ENCODE data around the gene PGM5. TPM values are rescaled to one million over a fixed set of nuclear protein-coding genes. Genes with fewer than 3 reads are reported as not detected.
"Not testable (repeated sequence)": the region's sequence is repeated elsewhere in the genome, so short reads cannot be mapped to it uniquely, and the experiment has no call there.

PGM5 gene
- total RNA-seq, 3 donors from 2014 or later = 11.2 to 535 (median 22.6) TPM

DNA sequence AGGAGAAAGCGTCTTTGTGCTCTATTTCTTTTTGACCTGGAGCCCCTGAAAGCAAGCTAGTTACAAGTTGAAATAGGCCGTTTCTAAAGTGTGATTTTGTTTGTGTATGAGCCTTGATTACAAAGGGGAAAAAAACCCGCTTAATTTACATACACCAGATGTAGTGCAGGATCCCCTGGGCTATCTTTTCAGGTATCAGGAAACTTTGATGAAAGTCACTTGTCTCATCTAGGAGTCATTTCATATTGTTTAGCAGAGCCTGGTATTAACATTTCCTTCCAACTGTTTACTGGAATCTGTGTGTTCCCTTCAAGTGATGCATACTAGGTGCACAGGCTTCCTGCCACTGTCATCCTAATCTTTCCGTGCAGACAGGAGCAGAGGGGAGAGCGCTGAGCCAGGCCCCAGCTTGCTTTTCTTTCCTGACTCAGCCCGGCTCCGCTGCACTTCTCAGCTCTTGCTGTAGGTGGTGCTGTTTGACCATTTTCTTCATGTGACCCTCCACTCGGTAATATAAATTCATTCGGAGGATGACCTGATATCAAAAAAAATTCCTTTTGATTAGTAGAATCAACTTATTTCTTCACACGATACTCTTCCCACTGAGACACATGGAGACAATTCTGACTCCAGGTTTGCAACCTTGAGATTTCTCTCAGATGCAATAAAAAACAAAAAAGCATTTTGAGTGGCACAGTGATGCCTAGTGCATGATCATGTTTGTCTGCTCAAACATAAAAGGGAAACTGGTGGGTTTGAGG, 14.0 kb upstream of the PGM5 start:
- H3K4me1 ChIP-seq (ENCODE audit: low read depth); H3K36me3 ChIP-seq (ENCODE audit: low read depth); H3K9me3 ChIP-seq; DNase-seq; H3K4me3 ChIP-seq; intact Hi-C loops (cut with DNase I, micrococcal nuclease): not testable (repeated sequence)
- TF ChIP-seq, protein P1, sequence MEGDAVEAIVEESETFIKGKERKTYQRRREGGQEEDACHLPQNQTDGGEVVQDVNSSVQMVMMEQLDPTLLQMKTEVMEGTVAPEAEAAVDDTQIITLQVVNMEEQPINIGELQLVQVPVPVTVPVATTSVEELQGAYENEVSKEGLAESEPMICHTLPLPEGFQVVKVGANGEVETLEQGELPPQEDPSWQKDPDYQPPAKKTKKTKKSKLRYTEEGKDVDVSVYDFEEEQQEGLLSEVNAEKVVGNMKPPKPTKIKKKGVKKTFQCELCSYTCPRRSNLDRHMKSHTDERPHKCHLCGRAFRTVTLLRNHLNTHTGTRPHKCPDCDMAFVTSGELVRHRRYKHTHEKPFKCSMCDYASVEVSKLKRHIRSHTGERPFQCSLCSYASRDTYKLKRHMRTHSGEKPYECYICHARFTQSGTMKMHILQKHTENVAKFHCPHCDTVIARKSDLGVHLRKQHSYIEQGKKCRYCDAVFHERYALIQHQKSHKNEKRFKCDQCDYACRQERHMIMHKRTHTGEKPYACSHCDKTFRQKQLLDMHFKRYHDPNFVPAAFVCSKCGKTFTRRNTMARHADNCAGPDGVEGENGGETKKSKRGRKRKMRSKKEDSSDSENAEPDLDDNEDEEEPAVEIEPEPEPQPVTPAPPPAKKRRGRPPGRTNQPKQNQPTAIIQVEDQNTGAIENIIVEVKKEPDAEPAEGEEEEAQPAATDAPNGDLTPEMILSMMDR (IDR thresholded peaks at IDR 0.05) = peak; percentile 12
- ATAC-seq = peak; percentile 94

DNA sequence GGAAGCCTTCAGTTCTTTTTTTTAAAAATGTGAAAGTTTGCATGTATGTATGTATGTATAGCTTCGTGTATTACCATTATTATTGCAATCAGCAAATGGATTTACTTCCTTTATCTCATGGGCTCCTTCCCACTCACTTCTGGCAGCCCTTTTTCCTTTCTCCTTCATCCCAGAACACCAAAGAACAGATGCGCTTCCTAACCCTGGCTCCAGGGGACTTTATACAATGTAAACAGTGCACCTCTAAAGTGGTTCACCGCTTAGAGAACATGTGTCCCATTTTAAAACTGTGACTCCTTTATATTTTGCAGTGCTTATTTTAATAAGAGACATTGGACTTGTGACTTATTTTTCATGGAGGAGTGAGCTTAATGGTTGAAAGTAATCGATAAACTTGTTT, 13.2 kb upstream of the PGM5 start:
- ATAC-seq; H3K36me3 ChIP-seq (ENCODE audit: low read depth); DNase-seq; H3K4me1 ChIP-seq (ENCODE audit: low read depth); H3K9me3 ChIP-seq; intact Hi-C loops (cut with DNase I, micrococcal nuclease); H3K4me3 ChIP-seq: not testable (repeated sequence)

DNA sequence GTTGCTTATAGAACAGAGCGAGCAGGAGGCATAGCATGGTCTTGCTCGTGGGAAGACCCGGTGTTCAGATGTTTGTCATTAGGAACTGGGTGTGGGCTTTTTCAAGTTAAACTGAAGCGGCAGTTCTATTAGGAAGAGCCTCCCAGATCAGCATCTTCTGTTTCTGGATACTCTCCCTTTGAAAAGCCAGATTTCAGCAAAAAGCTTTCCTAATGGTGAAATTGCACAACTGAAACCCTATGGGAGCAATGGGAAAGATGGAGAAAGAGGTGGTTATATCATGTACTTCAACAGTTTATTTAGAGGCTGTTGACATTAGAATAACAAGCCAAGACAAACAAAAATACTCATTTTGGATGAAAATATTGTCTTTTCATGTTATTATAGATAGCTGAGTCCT, 12.4 kb upstream of the PGM5 start:
- H3K9me3 ChIP-seq; H3K4me3 ChIP-seq; ATAC-seq; DNase-seq; H3K36me3 ChIP-seq (ENCODE audit: low read depth); intact Hi-C loops (cut with DNase I, micrococcal nuclease); H3K4me1 ChIP-seq (ENCODE audit: low read depth): not testable (repeated sequence)

DNA sequence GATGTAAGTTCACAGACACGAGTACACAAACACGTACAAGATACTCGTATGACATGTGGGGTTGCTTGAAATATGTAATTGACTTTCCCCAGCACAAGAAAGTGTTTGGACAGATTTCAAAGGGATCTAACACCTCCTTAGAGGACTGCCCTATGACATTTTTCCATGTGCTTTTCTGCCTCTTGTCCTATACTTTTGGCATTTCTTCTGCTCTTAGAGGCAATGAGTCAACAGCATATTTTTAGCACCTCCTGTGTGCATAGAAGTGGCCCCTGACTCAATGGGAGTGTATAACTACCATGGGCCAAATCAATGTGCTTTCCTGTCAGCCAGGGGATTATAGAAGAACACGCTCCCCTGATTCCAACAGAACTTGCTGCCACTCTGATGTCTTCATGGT, 4.7 kb upstream of the PGM5 start:
- H3K4me3 ChIP-seq; ATAC-seq; DNase-seq; H3K36me3 ChIP-seq (ENCODE audit: low read depth); H3K4me1 ChIP-seq (ENCODE audit: low read depth); H3K9me3 ChIP-seq; intact Hi-C loops (cut with DNase I, micrococcal nuclease): not testable (repeated sequence)

DNA sequence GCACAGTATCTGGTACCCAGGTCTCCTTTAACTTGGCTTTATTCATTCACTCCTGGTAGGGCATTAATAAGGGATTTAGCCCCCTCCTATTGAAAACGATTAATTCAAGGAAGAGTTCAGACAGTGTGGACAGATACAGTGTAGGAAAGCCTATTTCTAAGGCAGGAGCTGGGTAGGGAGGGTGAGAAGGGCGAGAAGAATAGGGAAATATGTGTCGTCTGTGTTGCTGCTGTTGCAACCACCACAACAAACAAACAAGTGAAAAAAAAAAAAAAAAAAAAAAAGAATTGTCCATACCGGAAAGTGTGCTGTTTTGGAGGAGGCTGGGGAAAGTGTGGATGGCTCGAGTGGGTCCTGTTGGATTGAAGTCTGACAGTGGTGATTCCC, 425 bp upstream of the PGM5 start:
- DNase-seq; H3K4me3 ChIP-seq; intact Hi-C loops (cut with DNase I, micrococcal nuclease); H3K4me1 ChIP-seq (ENCODE audit: low read depth); H3K36me3 ChIP-seq (ENCODE audit: low read depth); H3K9me3 ChIP-seq: not testable (repeated sequence)
- ATAC-seq = peak; percentile 27

DNA sequence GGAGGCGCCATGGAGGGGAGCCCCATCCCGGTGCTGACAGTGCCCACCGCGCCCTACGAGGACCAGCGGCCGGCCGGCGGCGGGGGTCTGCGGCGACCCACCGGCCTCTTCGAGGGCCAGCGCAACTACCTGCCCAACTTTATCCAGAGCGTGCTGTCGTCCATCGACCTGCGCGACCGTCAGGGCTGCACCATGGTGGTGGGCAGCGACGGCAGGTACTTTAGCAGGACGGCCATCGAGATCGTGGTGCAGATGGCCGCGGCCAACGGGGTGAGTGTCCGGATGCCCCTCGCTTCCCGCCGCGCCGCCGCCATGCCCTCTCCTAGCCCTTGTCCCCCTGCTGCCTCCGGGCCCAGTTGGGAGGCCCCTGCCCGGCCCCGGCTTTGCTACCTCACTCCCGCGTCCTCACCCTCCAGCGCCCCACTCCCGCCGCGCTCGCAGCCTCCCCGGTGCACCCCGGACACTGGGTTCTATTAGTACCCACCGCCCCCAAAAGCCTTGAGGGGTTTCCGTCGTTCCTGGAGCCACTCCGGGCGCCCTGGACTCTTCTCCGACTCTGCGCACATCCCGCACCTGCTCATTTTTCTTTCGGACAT, 806 bp downstream of the PGM5 start:
- ATAC-seq = peak; percentile 31
- H3K4me1 ChIP-seq (ENCODE audit: low read depth) = not testable (repeated sequence)

DNA sequence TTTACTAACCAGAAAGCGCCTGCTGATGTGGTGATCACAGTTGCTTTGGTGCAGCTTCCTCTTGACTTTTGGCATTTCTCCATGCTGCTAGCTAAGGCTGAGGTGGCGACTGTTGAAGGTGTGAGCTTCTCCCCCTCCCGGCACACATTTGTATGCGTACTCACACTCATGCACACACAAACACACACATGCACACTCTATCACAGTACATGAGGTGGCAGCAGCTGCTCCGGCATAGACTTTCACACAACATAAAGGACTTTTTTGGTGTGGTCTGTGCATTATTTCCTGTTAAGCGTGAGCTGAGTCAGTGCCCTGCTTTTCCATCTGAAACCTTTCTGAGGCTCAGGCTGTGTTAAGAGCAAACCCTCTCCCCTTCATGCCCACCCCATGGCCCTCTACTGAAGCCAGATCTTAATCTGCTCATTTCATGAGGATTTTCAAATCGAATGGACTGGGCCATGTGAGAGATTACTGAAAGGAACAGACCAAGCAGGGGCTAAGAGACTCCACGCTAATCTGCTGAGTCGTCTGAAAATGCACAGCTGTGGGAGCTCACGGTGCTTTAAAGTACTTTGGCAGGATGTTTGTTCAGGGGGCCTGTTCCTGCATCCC, 10.6 kb downstream of the PGM5 start:
- DNase-seq; H3K4me1 ChIP-seq (ENCODE audit: low read depth); H3K36me3 ChIP-seq (ENCODE audit: low read depth); intact Hi-C loops (cut with DNase I, micrococcal nuclease); H3K4me3 ChIP-seq; H3K9me3 ChIP-seq: not testable (repeated sequence)
- peak; percentile 62 for ATAC-seq

More for the DNA sequence above, 806 bp downstream of the PGM5 start:
- H3K4me3 ChIP-seq; H3K36me3 ChIP-seq (ENCODE audit: low read depth); intact Hi-C loops (cut with DNase I, micrococcal nuclease); H3K9me3 ChIP-seq: not testable (repeated sequence)
- DNase-seq = peak in 1 of 3 donors; percentile 26

DNA sequence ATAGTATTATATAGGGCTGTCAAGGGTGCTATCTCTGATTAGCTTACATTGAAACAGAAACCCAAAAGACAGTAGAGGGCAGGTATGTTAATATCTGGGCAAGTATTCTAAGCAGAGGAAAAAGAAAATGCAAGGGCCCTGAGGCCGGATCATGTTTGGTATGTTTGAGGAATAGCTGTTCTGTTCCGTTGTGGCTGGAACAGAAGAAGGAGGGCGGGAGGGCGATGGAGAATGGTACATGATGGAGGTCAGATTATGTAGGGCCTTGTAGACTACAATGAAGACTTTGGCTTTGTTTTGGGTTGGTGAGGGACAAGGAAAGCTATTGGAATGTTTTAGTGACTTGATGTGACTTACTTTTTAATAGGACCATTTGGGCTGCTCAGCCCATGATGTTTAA, 19.4 kb downstream of the PGM5 start:
- H3K4me3 ChIP-seq; DNase-seq; H3K9me3 ChIP-seq; ATAC-seq; H3K36me3 ChIP-seq (ENCODE audit: low read depth); H3K4me1 ChIP-seq (ENCODE audit: low read depth); intact Hi-C loops (cut with DNase I, micrococcal nuclease): not testable (repeated sequence)

DNA sequence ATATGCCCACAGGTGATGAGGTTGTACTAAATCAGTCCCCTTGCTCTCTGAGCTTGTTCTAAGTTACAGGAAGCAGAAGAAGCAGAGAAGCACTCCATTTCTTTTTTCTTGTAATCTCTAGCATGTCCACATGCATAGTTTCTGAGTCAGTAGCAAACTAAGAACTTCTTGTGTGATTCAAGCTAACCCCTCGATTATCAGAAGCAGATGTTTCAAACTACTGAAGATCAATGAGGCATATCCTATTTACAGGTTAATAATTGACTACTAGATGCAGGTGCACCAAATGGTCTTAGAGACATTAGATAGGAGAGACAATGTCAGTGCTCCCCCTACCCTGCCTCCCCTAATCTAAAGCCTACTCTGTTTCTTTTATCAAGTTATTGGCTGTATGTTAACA, 21.3 kb downstream of the PGM5 start:
- intact Hi-C loops (cut with DNase I, micrococcal nuclease); H3K9me3 ChIP-seq; ATAC-seq: not testable (repeated sequence)

DNA sequence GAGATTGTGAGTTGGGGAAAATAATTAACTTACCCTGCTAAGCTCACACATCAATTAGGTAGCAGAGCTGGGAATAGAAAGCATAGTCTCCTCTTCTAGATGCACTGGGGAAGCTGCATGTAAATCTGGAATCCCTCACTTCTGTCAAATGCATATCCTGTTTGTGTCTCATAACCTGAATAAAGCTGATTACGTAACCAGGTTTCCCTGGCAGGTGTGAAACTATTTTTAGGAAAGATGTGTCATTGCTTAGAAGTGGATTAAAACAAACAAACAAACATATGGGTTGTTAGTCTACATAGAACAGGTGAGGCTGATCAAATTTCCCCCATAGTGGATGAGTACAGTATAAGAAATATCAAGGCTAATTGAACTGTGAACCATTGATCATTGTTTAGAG, 27.5 kb downstream of the PGM5 start:
- DNase-seq; intact Hi-C loops (cut with DNase I, micrococcal nuclease); ATAC-seq: not testable (repeated sequence)

More for the DNA sequence above, 21.3 kb downstream of the PGM5 start:
- not testable (repeated sequence) for H3K4me1 ChIP-seq (ENCODE audit: low read depth); H3K36me3 ChIP-seq (ENCODE audit: low read depth); DNase-seq; H3K4me3 ChIP-seq

DNA sequence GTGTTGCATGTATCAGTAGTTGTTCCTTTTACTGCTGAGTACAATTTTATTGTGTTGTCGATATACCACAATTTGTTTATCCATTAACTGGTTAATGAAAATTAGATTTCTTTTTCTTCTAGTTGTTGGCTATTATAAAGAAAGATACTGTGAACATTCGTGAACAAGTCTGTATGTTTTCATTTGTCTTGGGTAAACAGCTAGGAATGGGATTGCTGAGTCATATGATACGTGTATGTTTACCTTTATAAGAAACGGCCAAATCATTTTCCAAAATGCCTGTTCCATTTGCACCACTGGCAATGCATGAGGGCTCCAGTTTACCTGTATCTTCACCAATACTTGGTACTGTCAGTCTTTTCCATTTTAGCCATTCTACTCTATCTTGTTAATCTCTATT, 33.1 kb downstream of the PGM5 start:
- H3K4me1 ChIP-seq (ENCODE audit: low read depth); H3K9me3 ChIP-seq; intact Hi-C loops (cut with DNase I, micrococcal nuclease); DNase-seq; H3K36me3 ChIP-seq (ENCODE audit: low read depth); ATAC-seq; H3K4me3 ChIP-seq: not testable (repeated sequence)

More for the DNA sequence above, 27.5 kb downstream of the PGM5 start:
- not testable (repeated sequence) for H3K4me1 ChIP-seq (ENCODE audit: low read depth); H3K9me3 ChIP-seq; H3K36me3 ChIP-seq (ENCODE audit: low read depth); H3K4me3 ChIP-seq

DNA sequence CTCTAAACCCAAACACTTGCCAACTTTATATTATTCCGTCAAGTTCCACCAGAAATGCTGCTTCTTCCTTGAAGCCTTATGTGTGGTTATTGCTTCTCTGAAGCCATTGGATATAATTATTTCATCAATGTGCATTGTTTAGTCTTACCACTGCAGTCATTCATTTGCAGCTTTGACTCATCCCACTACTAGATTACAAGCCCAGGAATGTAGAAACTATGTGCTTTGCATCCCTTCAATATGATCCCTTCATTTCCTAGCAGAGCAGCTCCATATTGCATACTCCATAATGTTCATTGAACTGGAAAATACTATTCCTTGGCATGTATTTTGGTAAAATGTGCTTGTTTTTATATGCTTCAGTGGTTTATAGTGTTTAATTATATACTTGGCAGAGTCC, 34.3 kb downstream of the PGM5 start:
- intact Hi-C loops (cut with DNase I, micrococcal nuclease); H3K4me3 ChIP-seq; H3K36me3 ChIP-seq (ENCODE audit: low read depth); H3K4me1 ChIP-seq (ENCODE audit: low read depth); ATAC-seq; H3K9me3 ChIP-seq; DNase-seq: not testable (repeated sequence)

DNA sequence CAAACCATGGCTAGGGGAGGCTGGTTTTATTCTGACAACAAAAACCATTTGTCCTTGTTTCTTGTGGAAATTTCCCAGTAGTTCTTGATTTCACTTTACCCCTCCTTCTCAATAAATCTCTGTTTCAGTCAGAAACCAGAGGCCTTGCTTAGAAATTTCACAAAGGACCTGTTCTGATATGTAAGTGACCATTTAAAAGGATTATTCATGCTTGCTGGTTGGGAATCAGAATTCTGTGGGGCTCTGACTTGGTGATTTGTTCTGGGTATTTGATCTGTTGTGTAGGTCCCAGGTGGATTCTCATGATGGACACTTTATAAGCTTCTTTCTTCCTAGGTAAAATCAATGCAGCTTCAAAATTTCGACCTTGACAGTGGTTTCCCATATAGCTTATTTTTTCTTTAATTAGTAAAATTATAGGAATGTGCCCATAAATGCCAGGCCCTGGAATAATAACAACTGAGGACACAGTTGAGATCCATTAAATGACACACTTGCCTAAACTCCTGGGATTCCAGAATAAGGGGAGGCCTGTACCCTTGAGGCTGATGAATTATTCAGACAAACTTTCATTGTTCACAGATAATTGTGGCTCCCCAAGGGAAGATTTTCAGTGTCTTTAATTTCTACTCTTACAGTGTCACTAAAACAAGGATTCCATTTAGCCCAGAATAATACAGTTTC, 40.1 kb downstream of the PGM5 start:
- H3K4me1 ChIP-seq (ENCODE audit: low read depth); ATAC-seq; H3K9me3 ChIP-seq; H3K4me3 ChIP-seq; H3K36me3 ChIP-seq (ENCODE audit: low read depth); intact Hi-C loops (cut with DNase I, micrococcal nuclease); DNase-seq: not testable (repeated sequence)

Measured in mucosa of descending colon (tissue), 3 donors.